WTC11 (cell line): ENCODE results near the gene CNTNAP2. TPM values are rescaled to one million over a fixed set of nuclear protein-coding genes. Genes with fewer than 3 reads are reported as not detected.

ENCODE experiments used
- ATAC-seq: fragments of 200-7000 bp; cut with Tn5 transposase; 2 replicates; pipeline ENCODE4 v1.10.0; 2021; ENCODE audit warnings: mild to moderate bottlenecking, moderate library complexity
- CTCF ChIA-PET: fragments of 300-600 bp; sonication (Branson Sonifier 250); formaldehyde crosslinking; loops from one replicate; lab custom pipeline; 2021; ENCODE audit warnings: antibody characterized with exemption; lab: Charles Lee
- POLR2A ChIA-PET: fragments of 350-600 bp; sonication (Branson Sonifier 250); formaldehyde crosslinking; loops from one replicate; lab custom pipeline; 2021; ENCODE audit warnings: antibody characterized with exemption; lab: Charles Lee
- DNase-seq: peaks from one replicate; pipeline ENCODE4 v3.0.0; 2021; ENCODE audit warnings: low spot score
- H3K27ac Mint-ChIP-seq: 2 replicates; pipeline ENCODE4 v1.8.0; 2021; ENCODE audit warnings: mixed read lengths
- H3K27me3 Mint-ChIP-seq: 2 replicates; pipeline ENCODE4 v1.8.0; 2021; ENCODE audit warnings: low read depth, mild to moderate bottlenecking, moderate library complexity, mixed read lengths
- H3K36me3 Mint-ChIP-seq: 2 replicates; pipeline ENCODE4 v1.8.0; 2021; ENCODE audit warnings: mixed read lengths
- H3K4me1 Mint-ChIP-seq: 2 replicates; pipeline ENCODE4 v1.8.0; 2022; ENCODE audit warnings: mixed read lengths
- H3K4me3 Mint-ChIP-seq: 2 replicates; pipeline ENCODE4 v1.8.0; 2021; ENCODE audit warnings: mild to moderate bottlenecking, moderate library complexity, mixed read lengths
- H3K9me3 Mint-ChIP-seq: 2 replicates; pipeline ENCODE4 v1.8.0; 2021; ENCODE audit warnings: mixed read lengths
- AFF4 ChIP-seq: sonication (generic); formaldehyde crosslinking; IDR thresholded peaks from 2 replicates; pipeline ENCODE4 v1.8.1; 2023; ENCODE audit warnings: mild to moderate bottlenecking, missing genetic modification reagents, borderline replicate concordance
- ATF6 ChIP-seq: sonication (generic); formaldehyde crosslinking; IDR thresholded peaks from 2 replicates; pipeline ENCODE4 v1.8.1; 2023; ENCODE audit warnings: mild to moderate bottlenecking, missing genetic modification reagents
- CTCF ChIP-seq: fragments of 200-600 bp; IDR thresholded peaks from 2 replicates; pipeline ENCODE4 v1.8.0; 2022; ENCODE audit warnings: antibody characterized with exemption
- E2F5 ChIP-seq: sonication (generic); formaldehyde crosslinking; IDR thresholded peaks from 2 replicates; pipeline ENCODE4 v1.8.1; 2022; ENCODE audit warnings: mild to moderate bottlenecking, moderate library complexity, missing genetic modification reagents
- ERG ChIP-seq: fragments of 250-450 bp; sonication (Bioruptor Pico); IDR thresholded peaks from 2 replicates; pipeline ENCODE4 v1.8.0; 2021; ENCODE audit warnings: mild to moderate bottlenecking
- ETV6 ChIP-seq: sonication (generic); formaldehyde crosslinking; IDR thresholded peaks from 2 replicates; pipeline ENCODE4 v1.8.1; 2022; ENCODE audit warnings: mild to moderate bottlenecking, missing genetic modification reagents
- FOXP4 ChIP-seq: sonication (generic); formaldehyde crosslinking; IDR thresholded peaks from 2 replicates; pipeline ENCODE4 v1.8.0; 2022; ENCODE audit warnings: mild to moderate bottlenecking, missing genetic modification reagents
- GRHL2 ChIP-seq: fragments of 250-450 bp; sonication (Bioruptor Pico); IDR thresholded peaks from 2 replicates; pipeline ENCODE4 v1.8.0; 2022; ENCODE audit warnings: mild to moderate bottlenecking, moderate library complexity; ENCODE audit not compliant: insufficient replicate concordance, severe bottlenecking
- NR3C1 ChIP-seq: sonication (generic); formaldehyde crosslinking; conservative IDR thresholded peaks from 2 replicates; pipeline ENCODE4 v1.8.1; 2023; ENCODE audit warnings: low read depth, mild to moderate bottlenecking, missing genetic modification reagents
- RORB ChIP-seq: fragments of 250-450 bp; sonication (Bioruptor Pico); IDR thresholded peaks from 2 replicates; pipeline ENCODE4 v1.9.0; 2021; ENCODE audit warnings: mild to moderate bottlenecking
- SMAD3 ChIP-seq: sonication (generic); formaldehyde crosslinking; IDR thresholded peaks from 2 replicates; pipeline ENCODE4 v1.8.0; 2022; ENCODE audit warnings: missing genetic modification reagents, mild to moderate bottlenecking, borderline replicate concordance
- TCF7 ChIP-seq: sonication (generic); formaldehyde crosslinking; IDR thresholded peaks from 2 replicates; pipeline ENCODE4 v1.8.0; 2022; ENCODE audit warnings: mild to moderate bottlenecking, low read depth, missing genetic modification reagents, moderate library complexity
- USF2 ChIP-seq: sonication (generic); formaldehyde crosslinking; IDR thresholded peaks from 2 replicates; pipeline ENCODE4 v1.8.1; 2023; ENCODE audit warnings: mild to moderate bottlenecking, missing genetic modification reagents, moderate library complexity
- ZNF263 ChIP-seq: sonication (generic); formaldehyde crosslinking; IDR thresholded peaks from 2 replicates; pipeline ENCODE4 v1.8.1; 2022; ENCODE audit warnings: low read depth, mild to moderate bottlenecking, moderate library complexity, missing genetic modification reagents
- total RNA-seq: library from RNA; stranded (reverse); gene quantifications from 3 replicates; pipeline ENCODE4 v1.2.3, GENCODE V29; 2021

Gene CNTNAP2
- total RNA-seq, 1 experiment from 2014 or later, result 63.8 TPM

- Mint-ChIP-seq H3K36me3 (no peaks in the 10 kb centered on the region), H3K27me3 (no peaks in the 10 kb centered on the region), H3K4me3 (no peak overlapping the region), H3K27ac (no peak overlapping the region), H3K4me1 (peaks cover 13% of the 10 kb centered on the region), H3K9me3 (peaks cover 7% of the 10 kb centered on the region; the same call in 1 of the 2 replicates)
- no peak for TF ChIP-seq ETV6
- TF ChIP-seq NR3C1 (CRISPR knock-in tag), result no peak
- TF ChIP-seq CTCF, result no peak
- TF ChIP-seq TCF7 (CRISPR knock-in tag), result no peak
- TF ChIP-seq ZNF263 (CRISPR knock-in tag), result no peak
- ATAC-seq, result no peak
- CTCF ChIA-PET, result no interaction called here
- no peak for DNase-seq
- POLR2A ChIA-PET, result no interaction called here
Observed at GRCh38 chr7:148129023-148129422, 2012.4 kb downstream of the CNTNAP2 start.

GRCh38 chr7:148135116-148135515, 2018.5 kb downstream of the CNTNAP2 start:
- peaks cover 6% of the 10 kb centered on the region for H3K9me3 Mint-ChIP-seq
- H3K4me3 Mint-ChIP-seq, result no peak overlapping the region
- DNase-seq (no peak), ATAC-seq (no peak)
- POLR2A ChIA-PET, result no interaction called here
- no peaks in the 10 kb centered on the region; the same call in 1 of the 2 replicates for H3K4me1 Mint-ChIP-seq
- peaks cover 6% of the 10 kb centered on the region for H3K36me3 Mint-ChIP-seq
- no peaks in the 10 kb centered on the region for H3K27me3 Mint-ChIP-seq
- H3K27ac Mint-ChIP-seq, result no peak overlapping the region
- TF ChIP-seq SMAD3 (CRISPR knock-in tag), result no peak
- TF ChIP-seq, all 79 proteins: peak for 0
- CTCF ChIA-PET, result interaction anchor here (0.6 kb wide), 1 partner anchor 628 kb away, joined by 3 read pairs; no protein-coding TSS in a partner anchor

GRCh38 chr7:148135997-148136396, 2019.4 kb downstream of the CNTNAP2 start:
- ChIA-PET POLR2A (no interaction called here), CTCF (no interaction called here)
- H3K36me3 Mint-ChIP-seq, result peaks cover 13% of the 10 kb centered on the region
- no peak overlapping the region for H3K27ac Mint-ChIP-seq
- peaks cover 11% of the 10 kb centered on the region for H3K9me3 Mint-ChIP-seq
- ATAC-seq (no peak), DNase-seq (no peak)
- no peak overlapping the region for H3K4me3 Mint-ChIP-seq
- H3K4me1 Mint-ChIP-seq, result no peaks in the 10 kb centered on the region; the same call in 1 of the 2 replicates
- H3K27me3 Mint-ChIP-seq, result no peaks in the 10 kb centered on the region
- no peak for TF ChIP-seq RORB (CRISPR knock-in tag)
- TF ChIP-seq CTCF, result no peak
- no peak for TF ChIP-seq GRHL2 (CRISPR knock-in tag)
- TF ChIP-seq TCF7 (CRISPR knock-in tag), result no peak
- no peak for TF ChIP-seq ATF6 (CRISPR knock-in tag)
- no peak for TF ChIP-seq ERG (CRISPR knock-in tag)
- no peak for TF ChIP-seq AFF4 (CRISPR knock-in tag)
- no peak for TF ChIP-seq USF2 (CRISPR knock-in tag)
- TF ChIP-seq E2F5 (CRISPR knock-in tag), result no peak
- TF ChIP-seq FOXP4 (CRISPR knock-in tag), result no peak
